A549 (cell line): ENCODE data around the gene CTNND2. TPM values are rescaled to one million over a fixed set of nuclear protein-coding genes. Genes with fewer than 3 reads are reported as not detected.

Experiments
- ATAC-seq, 2 experiments: fragments of 200-7000 bp in 1 of 2; fragments of >200 bp in 1 of 2; cut with Nextera tagmentation in 1 of 2; cut with Tn5 transposase in 1 of 2; 3 replicates each; pipeline versions ENCODE4 v1.8.0 to v1.9.1; 2018 to 2020; ENCODE audit warnings: mild to moderate bottlenecking in 1 of 2, moderate library complexity in 1 of 2
- CTCF ChIA-PET: fragments of 300-600 bp; sonication (Branson Sonifier 250); formaldehyde crosslinking; extraction: SDS; loops from one replicate; lab custom pipeline; 2021; ENCODE audit warnings: antibody characterized with exemption, inconsistent platforms; lab: Yijun Ruan, JAX
- POLR2A ChIA-PET: fragments of 350-600 bp; formaldehyde crosslinking; extraction: SDS; loops from one replicate; lab custom pipeline; 2021; ENCODE audit warnings: antibody characterized with exemption, inconsistent platforms; lab: Yijun Ruan, JAX
- DNase-seq, 2 experiments: peaks; one replicate each; pipeline versions ENCODE4 v3.0.0 to v3.0.0-alpha.2; 2011 to 2016; ENCODE audit warnings: low read depth in 1 of 2, low spot score in 1 of 2
- FAIRE-seq: peaks from 2 replicates; lab custom pipeline; 2011; peaks lifted over from hg19 to GRCh38; lab: Jason Lieb, UNC
- H3K27ac ChIP-seq, 2 experiments: fragments of >200 bp; sonication (Bioruptor Twin); formaldehyde crosslinking; 3 replicates each; pipeline ENCODE4 v1.5.1; 2016 to 2017
- H3K4me1 ChIP-seq: fragments of >200 bp; sonication (Bioruptor Twin); formaldehyde crosslinking; 3 replicates; pipeline ENCODE4 v1.6.1; 2016
- H3K4me2 ChIP-seq: fragments of >200 bp; sonication (Bioruptor Twin); formaldehyde crosslinking; 3 replicates; pipeline ENCODE4 v1.6.1; 2016
- H3K4me3 ChIP-seq: fragments of >200 bp; sonication (Bioruptor Twin); formaldehyde crosslinking; 3 replicates; pipeline ENCODE4 v1.5.1; 2016
- H3K9me3 ChIP-seq: fragments of >200 bp; sonication (Bioruptor Twin); formaldehyde crosslinking; 3 replicates; pipeline ENCODE4 v1.6.1; 2016
- ATOH8 ChIP-seq: fragments of 250-450 bp; sonication (Bioruptor Pico); IDR thresholded peaks from 2 replicates; pipeline ENCODE4 v1.5.0; 2020; ENCODE audit warnings: low read depth, mild to moderate bottlenecking, moderate library complexity
- BCL3 ChIP-seq: fragments of >200 bp; sonication (Bioruptor Twin); formaldehyde crosslinking; IDR thresholded peaks from 3 replicates; pipeline ENCODE4 v1.6.1; 2016
- BHLHE40 ChIP-seq: IDR thresholded peaks from 2 replicates; pipeline ENCODE4 v1.6.1; 2012; ENCODE audit warnings: low read depth, low read length, inconsistent platforms
- EHF ChIP-seq: fragments of 250-450 bp; sonication (Bioruptor Pico); IDR thresholded peaks from 2 replicates; pipeline ENCODE4 v1.5.0; 2020; ENCODE audit warnings: mild to moderate bottlenecking
- EHMT2 ChIP-seq: fragments of 200-600 bp; sonication (generic); IDR thresholded peaks from 2 replicates; pipeline ENCODE4 v1.6.1; 2016; ENCODE audit warnings: antibody characterized with exemption, low read depth, mild to moderate bottlenecking, moderate library complexity
- ELK1 ChIP-seq: fragments of 150-350 bp; IDR thresholded peaks from 2 replicates; pipeline ENCODE4 v1.6.1; 2014; ENCODE audit warnings: low read depth, mild to moderate bottlenecking, low read length
- EP300 ChIP-seq, 2 experiments: fragments of >200 bp; sonication (Bioruptor Twin); formaldehyde crosslinking; IDR thresholded peaks; 2 replicates in 1 of 2; 3 replicates in 1 of 2; pipeline ENCODE4 v1.6.1; 2016 to 2017
- ESRRA ChIP-seq: fragments of 150-350 bp; IDR thresholded peaks from 2 replicates; pipeline ENCODE4 v1.6.1; 2014; ENCODE audit warnings: mild to moderate bottlenecking, low read length, borderline replicate concordance
- FOSB ChIP-seq: fragments of 250-450 bp; sonication (Bioruptor Pico); IDR thresholded peaks from 2 replicates; pipeline ENCODE4 v1.5.0; 2020; ENCODE audit warnings: mild to moderate bottlenecking, moderate library complexity
- FOSL2 ChIP-seq, 2 experiments: fragments of 450-650 bp in 1 of 2; fragments of >200 bp in 1 of 2; sonication (Bioruptor Twin) in 1 of 2; formaldehyde crosslinking; IDR thresholded peaks; 2 replicates each; pipeline versions ENCODE4 v1.5.0 to v1.6.1; 2016 to 2020; ENCODE audit warnings: mild to moderate bottlenecking in 1 of 2, moderate library complexity in 1 of 2
- FOXS1 ChIP-seq: fragments of 250-450 bp; sonication (Bioruptor Pico); IDR thresholded peaks from 2 replicates; pipeline ENCODE4 v1.5.0; 2020; ENCODE audit warnings: mild to moderate bottlenecking, moderate library complexity
- HEYL ChIP-seq: fragments of 250-450 bp; sonication (Bioruptor Pico); IDR thresholded peaks from 2 replicates; pipeline ENCODE4 v1.8.0; 2021; ENCODE audit warnings: mild to moderate bottlenecking, moderate library complexity
- HOXA7 ChIP-seq: fragments of 250-450 bp; sonication (Bioruptor Pico); IDR thresholded peaks from 2 replicates; pipeline ENCODE4 v1.5.0; 2020; ENCODE audit warnings: mild to moderate bottlenecking, moderate library complexity
- KDM1A ChIP-seq: fragments of 200-600 bp; sonication (generic); IDR thresholded peaks from 2 replicates; pipeline ENCODE4 v1.6.1; 2016; ENCODE audit warnings: low read depth, mild to moderate bottlenecking
- MAX ChIP-seq: IDR thresholded peaks from 2 replicates; pipeline ENCODE4 v1.6.1; 2012
- MYC ChIP-seq: IDR thresholded peaks from 2 replicates; pipeline ENCODE4 v1.6.1; 2012; ENCODE audit warnings: mild to moderate bottlenecking, inconsistent platforms, low read length, improper control_type of control experiment, borderline replicate concordance
- NFE2L2 ChIP-seq: fragments of 150-350 bp; conservative IDR thresholded peaks from 2 replicates; pipeline ENCODE4 v1.6.1; 2014; ENCODE audit warnings: low read length
- NR3C1 ChIP-seq: fragments of >200 bp; sonication (Bioruptor Twin); formaldehyde crosslinking; IDR thresholded peaks from 3 replicates; pipeline ENCODE4 v1.6.1; 2017
- RARB ChIP-seq: fragments of 250-450 bp; sonication (Bioruptor Pico); IDR thresholded peaks from 2 replicates; pipeline ENCODE4 v1.8.0; 2021; ENCODE audit warnings: mild to moderate bottlenecking, moderate library complexity
- RCOR1 ChIP-seq: fragments of 150-350 bp; IDR thresholded peaks from 2 replicates; pipeline ENCODE4 v1.6.1; 2014; ENCODE audit warnings: antibody characterized with exemption, low read length, low read depth
- REST ChIP-seq: fragments of 200-600 bp; sonication (generic); IDR thresholded peaks from 2 replicates; pipeline ENCODE4 v1.6.1; 2016; ENCODE audit warnings: antibody characterized with exemption, mild to moderate bottlenecking, moderate library complexity
- RFX5 ChIP-seq: fragments of 450-650 bp; IDR thresholded peaks from 2 replicates; pipeline ENCODE4 v1.7.1; 2014; ENCODE audit warnings: antibody characterized with exemption, mild to moderate bottlenecking, moderate library complexity
- SREBF2 ChIP-seq: fragments of 450-650 bp; IDR thresholded peaks from 2 replicates; pipeline ENCODE4 v1.6.1; 2014; ENCODE audit warnings: mild to moderate bottlenecking, moderate library complexity
- TP53 ChIP-seq: fragments of 250-450 bp; sonication (Bioruptor Pico); IDR thresholded peaks from 2 replicates; pipeline ENCODE4 v1.5.0; 2021; ENCODE audit warnings: mild to moderate bottlenecking, moderate library complexity
- ZSCAN20 ChIP-seq: fragments of 250-450 bp; sonication (Bioruptor Pico); IDR thresholded peaks from 2 replicates; pipeline ENCODE4 v1.8.0; 2022; ENCODE audit warnings: mild to moderate bottlenecking, moderate library complexity
- WGBS: methylation state at CpG from one replicate; pipeline ENCODE4 v1.1.6; 2017; ENCODE audit errors: missing lambda C conversion rate; 5-methylcytosine and 5-hydroxymethylcytosine counted together
- polyA plus RNA-seq, 4 experiments: library from polyadenylated mRNA; depleted of rRNA in 3 of 4; stranded (reverse); fragments of >200 nt; fragmentation: RNase III in 1 of 4; extraction: RNeasy Plus Mini Kit Qiagen cat#74134 plus additional on column Dnase treatment in 1 of 4; gene quantifications; 2 replicates in 3 of 4; 3 replicates in 1 of 4; pipeline ENCODE4 v1.2.3, GENCODE V29; 2011 to 2017

CTNND2 gene
- polyA plus RNA-seq, 2 of the 4 experiments (the other 2 are of a cell fraction), result not detected

- TF ChIP-seq REST (no peak), KDM1A (no peak), MYC (no peak), FOSL2 (IDR thresholded peaks at IDR 0.05) (no peak), FOSL2 (CRISPR knock-in tag; IDR thresholded peaks at IDR 0.05) (no peak), RCOR1 (no peak), SREBF2 (no peak)
Measured at GRCh38 chr5:11780641-11781345, 123.5 kb downstream of the CTNND2 start (continued).

GRCh38 chr5:11777096-11777495, 127.2 kb downstream of the CTNND2 start:
- FAIRE-seq (no peak), DNase-seq (no peak), ATAC-seq (no peak)
- ChIA-PET POLR2A (no interaction called here), CTCF (interaction anchor here (1.0 kb wide), 1 partner anchor 10 kb away, joined by 3 read pairs; no protein-coding TSS in a partner anchor)
- TF ChIP-seq MAX, result no peak
- TF ChIP-seq RARB (CRISPR knock-in tag), result no peak
- no peak for TF ChIP-seq FOSB
- TF ChIP-seq ESRRA, result no peak
- no peak for TF ChIP-seq ELK1
- H3K4me3 ChIP-seq, result no peak overlapping the region
- H3K4me2 ChIP-seq, result no peak overlapping the region
- H3K4me1 ChIP-seq, result no peaks in the 10 kb centered on the region
- 3% methylated on average over 2 of the region's 2 CpGs for WGBS
- H3K9me3 ChIP-seq, result no peaks in the 10 kb centered on the region
- no peak overlapping the region for H3K27ac ChIP-seq

- no peak for FAIRE-seq
- 5% methylated on average over 2 of the region's 2 CpGs for WGBS
- POLR2A ChIA-PET, result no interaction called here
- TF ChIP-seq HEYL (CRISPR knock-in tag) (no peak), FOXS1 (CRISPR knock-in tag) (no peak), EP300 (IDR thresholded peaks at IDR 0.05) (no peak), EHMT2 (no peak), SREBF2 (no peak), BHLHE40 (no peak), NFE2L2 (no peak), NR3C1 (no peak), BCL3 (no peak), RFX5 (no peak), REST (no peak), ATOH8 (CRISPR knock-in tag) (no peak), EHF (CRISPR knock-in tag) (no peak), ZSCAN20 (CRISPR knock-in tag) (no peak), HOXA7 (no peak), TP53 (CRISPR knock-in tag) (no peak)
Measured at GRCh38 chr5:11770310-11770709, 133.9 kb downstream of the CTNND2 start.

More at GRCh38 chr5:11770310-11770709, 133.9 kb downstream of the CTNND2 start:
- CTCF ChIA-PET, result no interaction called here
- no peaks in the 10 kb centered on the region for H3K9me3 ChIP-seq
- DNase-seq, result no peak
- no peaks in the 10 kb centered on the region for H3K4me1 ChIP-seq
- H3K4me3 ChIP-seq, result no peak overlapping the region
- no peak overlapping the region for H3K27ac ChIP-seq
- no peak for ATAC-seq
- no peak overlapping the region for H3K4me2 ChIP-seq
